ENCODE data around the gene MAP1LC3A.
"Not testable (repeated sequence)": the region's sequence is repeated elsewhere in the genome, so short reads cannot be mapped to it uniquely, and the experiment has no call there.

Gene MAP1LC3A

GRCh38 chr20:34515484-34516246 is 42.9 kb upstream of the MAP1LC3A start:
- Histone ChIP-seq H3K9me3 (ENCODE audit: low read depth, low read length) (no peaks in the 10 kb centered on the region), H3K36me3 (ENCODE audit: insufficient read depth, low read length) (peaks cover 4% of the 10 kb centered on the region; the same call in 1 of the 2 replicates), H3K27ac (peak overlapping the region; percentile 52), H3K9ac (ENCODE audit: insufficient read length) (peak overlapping the region; percentile 92), H3K4me3 (peak overlapping the region; percentile 96)
- DNase-seq (ENCODE audit: low read depth, low spot score), result no peak
- TF ChIP-seq FOXP2 (optimal IDR thresholded peaks at IDR 0.05; ENCODE audit: control extremely low read depth, extremely low read length, insufficient read depth) (no peak), POLR2AphosphoS5 (IDR thresholded peaks at IDR 0.05; ENCODE audit: borderline replicate concordance, low read depth, low read length) (no peak), EZH2 (IDR thresholded peaks at IDR 0.05) (no peak)

GRCh38 chr20:34516247-34517113 is 42.0 kb upstream of the MAP1LC3A start, which contains the start of gene DYNLRB1:
TSS of gene DYNLRB1 (plus strand) at chr20:34516422. CDS start at chr20:34516459, 37 bp downstream.
- H3K9ac ChIP-seq (ENCODE audit: insufficient read length), result peak within 1 kb of the TSS; percentile 92
- peak; percentile 87 for DNase-seq (ENCODE audit: low read depth, low spot score)
- H3K4me3 ChIP-seq, result peak within 1 kb of the TSS; percentile 96
- H3K27ac ChIP-seq, result peak within 1 kb of the TSS; percentile 52
- peak; percentile 91 for TF ChIP-seq POLR2AphosphoS5 (IDR thresholded peaks at IDR 0.05; ENCODE audit: borderline replicate concordance, low read depth, low read length)
- TF ChIP-seq EZH2 (IDR thresholded peaks at IDR 0.05), result no peak
- H3K9me3 ChIP-seq (ENCODE audit: low read depth, low read length), result no peaks in the 10 kb centered on the region
- H3K36me3 ChIP-seq (ENCODE audit: insufficient read depth, low read length), result no peaks in the 10 kb centered on the region

GRCh38 chr20:34517114-34517505 is 41.4 kb upstream of the MAP1LC3A start:
- H3K4me3 ChIP-seq, result peak overlapping the region; percentile 96
- H3K27ac ChIP-seq, result no peak overlapping the region
- no peak for DNase-seq (ENCODE audit: low read depth, low spot score)
- TF ChIP-seq FOXP2 (optimal IDR thresholded peaks at IDR 0.05; ENCODE audit: control extremely low read depth, extremely low read length, insufficient read depth) (no peak), POLR2AphosphoS5 (IDR thresholded peaks at IDR 0.05; ENCODE audit: borderline replicate concordance, low read depth, low read length) (no peak), EZH2 (IDR thresholded peaks at IDR 0.05) (no peak)
- H3K9ac ChIP-seq (ENCODE audit: insufficient read length), result peak overlapping the region; percentile 92
- no peaks in the 10 kb centered on the region for H3K9me3 ChIP-seq (ENCODE audit: low read depth, low read length)
- H3K36me3 ChIP-seq (ENCODE audit: insufficient read depth, low read length), result no peaks in the 10 kb centered on the region

GRCh38 chr20:34518863-34519262 is 39.7 kb upstream of the MAP1LC3A start:
- DNase-seq (ENCODE audit: low read depth, low spot score); H3K27ac ChIP-seq; H3K9ac ChIP-seq (ENCODE audit: insufficient read length); H3K4me3 ChIP-seq; H3K36me3 ChIP-seq (ENCODE audit: insufficient read depth, low read length); H3K9me3 ChIP-seq (ENCODE audit: low read depth, low read length): not testable (repeated sequence)

- H3K36me3 ChIP-seq (ENCODE audit: insufficient read depth, low read length); H3K9ac ChIP-seq (ENCODE audit: insufficient read length); H3K27ac ChIP-seq; DNase-seq (ENCODE audit: low read depth, low spot score); H3K4me3 ChIP-seq; H3K9me3 ChIP-seq (ENCODE audit: low read depth, low read length): not testable (repeated sequence)
These were observed 38.7 kb upstream of the MAP1LC3A start for GRCh38 chr20:34519841-34520240.

- Histone ChIP-seq H3K9ac (ENCODE audit: insufficient read length) (no peak overlapping the region), H3K4me3 (no peak overlapping the region)
- DNase-seq (ENCODE audit: low read depth, low spot score), result no peak
These were observed 35.3 kb upstream of the MAP1LC3A start for GRCh38 chr20:34522969-34523871.

GRCh38 chr20:34524426-34524825 is 34.1 kb upstream of the MAP1LC3A start:
- H3K9me3 ChIP-seq (ENCODE audit: low read depth, low read length), result no peaks in the 10 kb centered on the region
- TF ChIP-seq FOXP2 (optimal IDR thresholded peaks at IDR 0.05; ENCODE audit: control extremely low read depth, extremely low read length, insufficient read depth), result no peak
- TF ChIP-seq EZH2 (IDR thresholded peaks at IDR 0.05), result no peak
- no peak for TF ChIP-seq POLR2AphosphoS5 (IDR thresholded peaks at IDR 0.05; ENCODE audit: borderline replicate concordance, low read depth, low read length)
- no peak overlapping the region for H3K27ac ChIP-seq
- no peak overlapping the region for H3K9ac ChIP-seq (ENCODE audit: insufficient read length)
- DNase-seq (ENCODE audit: low read depth, low spot score), result no peak
- peaks cover 30% of the 10 kb centered on the region; the same call in 1 of the 2 replicates for H3K36me3 ChIP-seq (ENCODE audit: insufficient read depth, low read length)
- H3K4me3 ChIP-seq, result no peak overlapping the region

More at GRCh38 chr20:34522969-34523871, 35.3 kb upstream of the MAP1LC3A start:
- H3K36me3 ChIP-seq (ENCODE audit: insufficient read depth, low read length), result peaks cover 18% of the 10 kb centered on the region; the same call in 1 of the 2 replicates
- TF ChIP-seq POLR2AphosphoS5 (IDR thresholded peaks at IDR 0.05; ENCODE audit: borderline replicate concordance, low read depth, low read length) (no peak), FOXP2 (optimal IDR thresholded peaks at IDR 0.05; ENCODE audit: control extremely low read depth, extremely low read length, insufficient read depth) (no peak), EZH2 (IDR thresholded peaks at IDR 0.05) (no peak)
- no peak overlapping the region for H3K27ac ChIP-seq
- H3K9me3 ChIP-seq (ENCODE audit: low read depth, low read length), result no peaks in the 10 kb centered on the region

- no peak for DNase-seq (ENCODE audit: low read depth, low spot score)
- H3K4me3 ChIP-seq, result no peak overlapping the region
- no peaks in the 10 kb centered on the region for H3K9me3 ChIP-seq (ENCODE audit: low read depth, low read length)
- no peak for TF ChIP-seq POLR2AphosphoS5 (IDR thresholded peaks at IDR 0.05; ENCODE audit: borderline replicate concordance, low read depth, low read length)
- TF ChIP-seq FOXP2 (optimal IDR thresholded peaks at IDR 0.05; ENCODE audit: control extremely low read depth, extremely low read length, insufficient read depth), result no peak
- no peak for TF ChIP-seq EZH2 (IDR thresholded peaks at IDR 0.05)
- no peak overlapping the region for H3K27ac ChIP-seq
- peaks cover 38% of the 10 kb centered on the region; the same call in 1 of the 2 replicates for H3K36me3 ChIP-seq (ENCODE audit: insufficient read depth, low read length)
- H3K9ac ChIP-seq (ENCODE audit: insufficient read length), result no peak overlapping the region
These were observed 33.2 kb upstream of the MAP1LC3A start for GRCh38 chr20:34525342-34525708.
